Measurements from ENCODE around the gene TSPAN17. TPM values are rescaled to one million over a fixed set of nuclear protein-coding genes. Genes with fewer than 3 reads are reported as not detected.
A peak's percentile ranks its signal among the peaks of the same experiment; 100 is the strongest.

TSPAN17 gene
- total RNA-seq, 1 experiment from 2014 or later: 4.8 TPM

DNA sequence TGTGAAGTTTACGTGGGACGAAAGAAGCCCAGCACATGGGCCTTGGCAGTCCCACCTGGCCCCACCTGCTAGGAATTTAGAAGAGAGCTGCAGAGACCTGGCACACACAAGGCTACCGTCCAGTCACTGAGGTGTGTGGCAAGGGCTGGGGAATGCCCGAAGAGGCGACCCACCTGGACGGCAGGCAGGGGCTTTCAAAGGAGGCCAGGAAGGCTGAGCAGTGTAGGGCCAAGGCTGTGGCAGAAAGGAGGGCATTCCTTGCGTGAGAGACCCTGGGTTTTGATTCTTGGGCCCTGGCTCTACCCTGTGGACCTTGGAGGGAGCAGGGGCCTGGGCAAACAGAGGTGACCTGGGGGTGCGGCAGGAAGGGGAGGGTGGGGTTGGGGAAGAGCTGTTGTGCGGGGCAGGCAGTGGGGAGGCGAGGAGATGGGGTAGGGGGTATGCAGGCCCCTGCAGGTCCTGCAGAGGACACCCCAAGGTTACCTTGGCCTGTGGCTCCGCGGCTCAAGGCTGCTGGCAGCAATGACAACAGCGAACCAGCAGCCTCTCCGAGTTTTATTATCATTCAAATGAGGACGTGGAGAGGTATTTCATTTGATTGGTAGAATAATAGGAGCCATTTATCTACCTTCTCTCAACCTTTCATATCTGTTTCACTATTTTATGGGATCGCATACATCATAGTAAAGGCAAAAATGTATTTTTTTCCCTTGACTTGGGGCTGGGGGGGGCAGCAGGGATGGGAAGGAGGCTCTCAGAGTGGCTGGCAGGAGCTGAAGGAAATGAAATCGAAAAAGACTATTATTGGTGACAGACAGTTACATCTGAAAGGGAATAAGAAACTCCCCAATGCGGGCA, 24.8 kb downstream of the TSPAN17 start:
- H2AFZ ChIP-seq (ENCODE audit: low read length): no peak overlapping the region
- H3K4me2 ChIP-seq (ENCODE audit: low read depth, low read length, poor library complexity, severe bottlenecking): no peak overlapping the region
- no peaks in the 10 kb centered on the region for H3K9me3 ChIP-seq (ENCODE audit: low read length)
- no peak overlapping the region for H3K9ac ChIP-seq (ENCODE audit: low read length)
- no peaks in the 10 kb centered on the region for H3K79me2 ChIP-seq (ENCODE audit: low read length)
- no peaks in the 10 kb centered on the region for H3K36me3 ChIP-seq (ENCODE audit: insufficient read depth, low read length)
- H4K20me1 ChIP-seq (ENCODE audit: insufficient read depth, low read depth, low read length): no peaks in the 10 kb centered on the region
- H3K4me3 ChIP-seq (ENCODE audit: low read length): no peak overlapping the region
- H3K27me3 ChIP-seq (ENCODE audit: low read length): no peaks in the 10 kb centered on the region
- H3K9me2 ChIP-seq (replicated peaks; ENCODE audit: insufficient read depth, low read length): no peaks in the 10 kb centered on the region
- no peak overlapping the region for H3K27ac ChIP-seq (ENCODE audit: low read length)
- H3K4me1 ChIP-seq (ENCODE audit: low read length): peaks cover 16% of the 10 kb centered on the region
- DNase-seq: no peak

DNA sequence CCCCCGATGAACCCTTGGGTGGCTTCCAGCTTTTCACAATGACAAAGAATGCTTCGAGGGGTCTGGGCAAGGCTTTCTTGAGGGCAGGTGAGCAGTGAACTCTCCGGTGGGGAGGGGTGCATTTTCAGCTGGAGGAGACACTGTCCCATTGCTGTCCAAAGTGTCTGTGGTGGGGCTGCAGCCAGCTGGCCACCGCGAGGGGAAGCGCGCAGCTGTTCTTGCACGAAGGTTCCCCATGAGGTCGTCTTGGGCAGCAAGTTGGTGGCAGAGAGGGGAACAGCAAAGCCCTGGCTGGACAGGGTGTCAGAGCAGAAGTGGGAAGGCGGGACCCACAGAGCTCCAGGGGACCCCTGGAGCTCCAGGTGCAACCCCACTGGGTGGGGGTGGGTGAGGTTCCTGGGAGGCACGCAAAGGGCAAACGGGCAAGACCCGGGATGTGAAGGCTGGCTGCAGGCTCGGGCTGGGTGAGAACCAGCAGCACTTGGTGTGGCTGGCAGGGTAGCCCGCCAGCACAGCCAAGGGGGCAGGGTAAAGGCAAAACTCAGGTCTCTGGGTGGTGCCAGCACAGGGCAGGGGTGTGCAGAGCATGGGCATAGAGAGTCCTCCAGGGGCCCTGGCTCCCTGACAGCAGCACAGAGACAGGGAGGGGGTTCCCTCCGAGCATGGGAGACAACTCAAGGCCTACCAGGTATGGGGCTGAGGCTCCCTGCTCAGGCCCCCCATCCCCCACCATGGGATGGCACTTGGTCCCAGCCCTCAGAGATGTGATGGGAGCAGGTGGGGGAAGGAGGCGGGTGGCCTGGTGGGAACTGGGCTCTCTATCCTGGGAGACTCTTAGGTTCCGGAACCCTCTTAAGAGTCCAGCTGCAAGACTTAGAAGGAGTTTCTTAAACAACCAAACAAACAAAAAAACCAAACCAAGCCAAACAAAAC, 26.6 kb downstream of the TSPAN17 start:
- H3K79me2 ChIP-seq (ENCODE audit: low read length): no peaks in the 10 kb centered on the region
- H3K9ac ChIP-seq (ENCODE audit: low read length): no peak overlapping the region
- H2AFZ ChIP-seq (ENCODE audit: low read length): no peak overlapping the region
- H3K9me2 ChIP-seq (replicated peaks; ENCODE audit: insufficient read depth, low read length): no peaks in the 10 kb centered on the region
- no peaks in the 10 kb centered on the region for H3K9me3 ChIP-seq (ENCODE audit: low read length)
- no peaks in the 10 kb centered on the region for H4K20me1 ChIP-seq (ENCODE audit: insufficient read depth, low read depth, low read length)
- no peak overlapping the region for H3K4me2 ChIP-seq (ENCODE audit: low read depth, low read length, poor library complexity, severe bottlenecking)
- no peak for DNase-seq
- no peaks in the 10 kb centered on the region for H3K27me3 ChIP-seq (ENCODE audit: low read length)
- H3K4me1 ChIP-seq (ENCODE audit: low read length): peaks cover 12% of the 10 kb centered on the region
- H3K27ac ChIP-seq (ENCODE audit: low read length): no peak overlapping the region
- H3K4me3 ChIP-seq (ENCODE audit: low read length): no peak overlapping the region
- H3K36me3 ChIP-seq (ENCODE audit: insufficient read depth, low read length): no peaks in the 10 kb centered on the region

- Histone ChIP-seq H3K79me2 (ENCODE audit: low read length) (no peaks in the 10 kb centered on the region), H3K36me3 (ENCODE audit: insufficient read depth, low read length) (no peaks in the 10 kb centered on the region), H4K20me1 (ENCODE audit: insufficient read depth, low read depth, low read length) (no peaks in the 10 kb centered on the region), H3K4me2 (ENCODE audit: low read depth, low read length, poor library complexity, severe bottlenecking) (no peak overlapping the region), H3K27ac (ENCODE audit: low read length) (no peak overlapping the region), H2AFZ (ENCODE audit: low read length) (no peak overlapping the region), H3K27me3 (ENCODE audit: low read length) (no peaks in the 10 kb centered on the region), H3K9ac (ENCODE audit: low read length) (no peak overlapping the region), H3K4me1 (ENCODE audit: low read length) (peaks cover 12% of the 10 kb centered on the region), H3K9me2 (replicated peaks; ENCODE audit: insufficient read depth, low read length) (no peaks in the 10 kb centered on the region), H3K4me3 (ENCODE audit: low read length) (no peak overlapping the region), H3K9me3 (ENCODE audit: low read length) (no peaks in the 10 kb centered on the region)
- no peak for DNase-seq
Measured at GRCh38 chr5:176674799-176675198, 27.5 kb downstream of the TSPAN17 start.

DNA sequence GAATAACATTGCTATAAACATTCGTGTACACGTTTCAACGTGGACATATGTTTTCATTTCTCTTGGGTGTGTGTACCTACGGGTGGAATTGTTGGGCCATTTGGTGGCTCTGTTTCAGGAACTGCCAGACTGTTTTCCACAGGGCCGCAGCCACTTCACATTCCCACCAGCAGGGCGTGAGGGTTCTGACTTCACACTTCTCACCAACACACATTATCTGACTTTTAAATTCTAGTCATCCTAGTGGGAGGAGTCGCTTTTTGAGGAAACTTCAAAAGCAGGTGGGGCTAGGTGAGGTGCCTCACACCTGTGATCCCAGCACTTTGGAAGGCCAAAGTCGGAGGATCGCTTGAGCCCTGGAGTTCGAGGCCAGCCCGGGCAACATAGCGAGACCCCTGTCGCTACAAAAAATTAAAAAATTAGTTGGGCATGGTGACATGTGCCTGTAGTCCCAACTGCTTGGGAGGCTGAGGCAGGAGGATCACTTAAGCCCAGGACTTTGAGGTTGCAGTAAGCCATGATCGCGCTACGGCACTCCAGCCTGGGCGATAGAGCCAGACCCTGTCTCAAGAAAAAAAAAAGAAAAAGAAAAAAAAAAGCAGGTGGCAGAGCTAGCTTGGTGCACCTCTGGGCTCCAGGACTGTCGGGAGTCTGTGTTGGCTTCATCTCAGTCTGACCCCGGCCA, 28.5 kb downstream of the TSPAN17 start:
- Histone ChIP-seq H3K36me3 (ENCODE audit: insufficient read depth, low read length) (no peaks in the 10 kb centered on the region), H3K79me2 (ENCODE audit: low read length) (no peaks in the 10 kb centered on the region), H3K9me3 (ENCODE audit: low read length) (no peaks in the 10 kb centered on the region), H3K4me2 (ENCODE audit: low read depth, low read length, poor library complexity, severe bottlenecking) (no peak overlapping the region), H3K9me2 (replicated peaks; ENCODE audit: insufficient read depth, low read length) (no peaks in the 10 kb centered on the region), H3K27ac (ENCODE audit: low read length) (no peak overlapping the region), H3K4me3 (ENCODE audit: low read length) (no peak overlapping the region), H3K4me1 (ENCODE audit: low read length) (peaks cover 12% of the 10 kb centered on the region), H4K20me1 (ENCODE audit: insufficient read depth, low read depth, low read length) (no peaks in the 10 kb centered on the region), H3K9ac (ENCODE audit: low read length) (no peak overlapping the region), H3K27me3 (ENCODE audit: low read length) (no peaks in the 10 kb centered on the region), H2AFZ (ENCODE audit: low read length) (no peak overlapping the region)
- DNase-seq: no peak

DNA sequence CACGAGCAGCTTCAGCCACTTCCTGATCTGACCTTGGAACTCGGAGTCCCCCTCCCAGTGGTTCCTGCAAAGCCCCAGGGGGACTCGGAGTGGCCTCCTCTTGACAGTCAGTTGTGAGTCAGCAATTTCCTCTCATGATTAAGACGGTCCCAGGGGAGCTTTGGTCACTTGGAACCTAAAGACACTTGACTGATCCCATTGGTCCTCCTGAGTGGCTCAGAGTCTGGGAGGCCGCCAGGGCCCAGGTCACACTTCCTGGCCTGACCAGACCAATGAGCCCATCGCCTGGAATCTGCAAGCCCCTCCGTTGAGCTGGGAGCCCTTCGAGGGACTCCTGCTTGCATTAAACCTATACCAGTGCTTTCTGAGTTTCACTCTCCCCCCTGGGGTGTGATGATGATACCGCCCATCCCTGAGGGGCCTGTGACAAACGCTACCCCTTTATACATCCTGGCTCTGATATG, 29.1 kb downstream of the TSPAN17 start:
- no peaks in the 10 kb centered on the region for H3K9me2 ChIP-seq (replicated peaks; ENCODE audit: insufficient read depth, low read length)
- no peak overlapping the region for H3K9ac ChIP-seq (ENCODE audit: low read length)
- peaks cover 12% of the 10 kb centered on the region for H3K4me1 ChIP-seq (ENCODE audit: low read length)
- H3K4me3 ChIP-seq (ENCODE audit: low read length): no peak overlapping the region
- no peaks in the 10 kb centered on the region for H3K9me3 ChIP-seq (ENCODE audit: low read length)
- DNase-seq: peak; percentile 76
- no peaks in the 10 kb centered on the region for H3K36me3 ChIP-seq (ENCODE audit: insufficient read depth, low read length)
- H3K27me3 ChIP-seq (ENCODE audit: low read length): no peaks in the 10 kb centered on the region
- peak overlapping the region; percentile 7 for H3K4me2 ChIP-seq (ENCODE audit: low read depth, low read length, poor library complexity, severe bottlenecking)
- H3K79me2 ChIP-seq (ENCODE audit: low read length): no peaks in the 10 kb centered on the region
- H3K27ac ChIP-seq (ENCODE audit: low read length): no peak overlapping the region
- no peaks in the 10 kb centered on the region for H4K20me1 ChIP-seq (ENCODE audit: insufficient read depth, low read depth, low read length)
- H2AFZ ChIP-seq (ENCODE audit: low read length): no peak overlapping the region

DNA sequence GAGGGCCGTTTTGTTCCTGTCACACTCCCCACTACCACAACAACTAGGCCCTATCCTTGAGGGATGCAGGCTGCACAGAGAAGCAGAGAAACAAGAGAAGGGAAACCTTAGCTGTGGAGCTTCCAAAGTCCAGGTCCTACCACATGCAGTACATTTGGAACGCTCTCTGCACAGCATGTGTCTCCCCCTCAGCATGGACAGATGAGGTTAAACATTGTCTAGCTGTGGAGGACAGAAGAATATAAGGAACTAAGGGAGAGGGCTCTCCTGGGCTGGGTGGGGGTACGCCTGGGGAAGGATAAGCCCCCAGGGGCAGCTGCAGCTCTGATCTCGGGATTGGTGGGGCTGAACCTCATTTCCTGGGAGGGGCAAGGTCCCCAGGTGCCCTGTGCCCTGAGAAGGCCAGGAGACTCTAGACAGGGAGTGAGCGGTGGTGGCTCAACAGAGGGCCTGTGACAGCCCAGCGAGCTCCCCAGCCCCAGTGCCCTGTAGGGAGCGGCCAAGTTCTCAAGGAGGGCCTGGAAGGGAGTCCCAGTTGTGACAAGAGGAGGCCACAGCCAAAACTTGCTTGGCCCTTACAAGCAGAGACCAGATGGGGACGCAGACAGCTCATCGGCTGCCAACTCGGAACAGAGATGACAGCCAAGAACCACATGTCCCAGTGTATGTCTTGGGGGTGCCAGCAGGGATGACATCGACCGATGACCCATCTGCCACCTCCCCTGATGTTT, 30.1 kb downstream of the TSPAN17 start:
- no peak overlapping the region for H2AFZ ChIP-seq (ENCODE audit: low read length)
- H4K20me1 ChIP-seq (ENCODE audit: insufficient read depth, low read depth, low read length): no peaks in the 10 kb centered on the region
- no peaks in the 10 kb centered on the region for H3K9me3 ChIP-seq (ENCODE audit: low read length)
- no peak for DNase-seq
- H3K4me2 ChIP-seq (ENCODE audit: low read depth, low read length, poor library complexity, severe bottlenecking): no peak overlapping the region
- no peaks in the 10 kb centered on the region for H3K36me3 ChIP-seq (ENCODE audit: insufficient read depth, low read length)
- no peak overlapping the region for H3K4me3 ChIP-seq (ENCODE audit: low read length)
- H3K9ac ChIP-seq (ENCODE audit: low read length): no peak overlapping the region
- no peaks in the 10 kb centered on the region for H3K9me2 ChIP-seq (replicated peaks; ENCODE audit: insufficient read depth, low read length)
- H3K27me3 ChIP-seq (ENCODE audit: low read length): no peaks in the 10 kb centered on the region
- no peak overlapping the region for H3K27ac ChIP-seq (ENCODE audit: low read length)
- H3K4me1 ChIP-seq (ENCODE audit: low read length): peaks cover 12% of the 10 kb centered on the region
- H3K79me2 ChIP-seq (ENCODE audit: low read length): no peaks in the 10 kb centered on the region

DNA sequence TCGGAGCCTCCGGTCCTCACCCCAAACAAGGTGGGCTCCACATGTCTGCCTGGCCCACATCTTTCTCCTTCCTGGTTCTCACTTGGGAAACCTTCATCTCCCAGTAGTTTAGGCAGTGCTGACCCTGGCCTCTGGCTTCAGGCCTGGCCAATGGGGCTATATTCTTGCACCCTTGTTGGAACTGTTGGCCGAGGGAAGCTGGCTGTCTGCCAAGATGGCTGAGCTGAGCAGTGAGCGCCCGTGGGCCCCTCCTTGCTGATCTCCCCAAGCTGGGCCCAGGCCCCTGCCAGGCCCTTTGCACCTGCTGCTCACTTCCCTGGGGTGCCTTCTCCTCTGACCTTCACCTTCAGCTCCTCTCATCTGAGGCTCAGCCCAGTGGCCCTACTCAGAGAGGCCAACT, 31.3 kb downstream of the TSPAN17 start:
- no peaks in the 10 kb centered on the region for H3K9me3 ChIP-seq (ENCODE audit: low read length)
- H3K4me1 ChIP-seq (ENCODE audit: low read length): peaks cover 12% of the 10 kb centered on the region
- DNase-seq: no peak
- no peaks in the 10 kb centered on the region for H3K36me3 ChIP-seq (ENCODE audit: insufficient read depth, low read length)
- no peaks in the 10 kb centered on the region for H4K20me1 ChIP-seq (ENCODE audit: insufficient read depth, low read depth, low read length)
- no peak overlapping the region for H2AFZ ChIP-seq (ENCODE audit: low read length)
- H3K4me2 ChIP-seq (ENCODE audit: low read depth, low read length, poor library complexity, severe bottlenecking): no peak overlapping the region
- no peaks in the 10 kb centered on the region for H3K27me3 ChIP-seq (ENCODE audit: low read length)
- no peak overlapping the region for H3K9ac ChIP-seq (ENCODE audit: low read length)
- H3K79me2 ChIP-seq (ENCODE audit: low read length): no peaks in the 10 kb centered on the region
- no peaks in the 10 kb centered on the region for H3K9me2 ChIP-seq (replicated peaks; ENCODE audit: insufficient read depth, low read length)
- no peak overlapping the region for H3K4me3 ChIP-seq (ENCODE audit: low read length)
- H3K27ac ChIP-seq (ENCODE audit: low read length): no peak overlapping the region
